MG63 (cell line): Measurements from ENCODE around the gene NUP54. TPM values are rescaled to one million over a fixed set of nuclear protein-coding genes. Genes with fewer than 3 reads are reported as not detected.
A peak's percentile ranks its signal among the peaks of the same experiment; 100 is the strongest.

Source experiments
- DNase-seq: peaks from one replicate; pipeline ENCODE4 v3.0.0-alpha.2; 2020
- H3K27me3 ChIP-seq: fragments of 250-450 bp; sonication (Bioruptor Pico); 2 replicates; pipeline ENCODE4 v1.5.1; 2020; ENCODE audit warnings: mild to moderate bottlenecking, moderate library complexity
- H3K36me3 ChIP-seq: fragments of 250-450 bp; sonication (Bioruptor Pico); 2 replicates; pipeline ENCODE4 v1.5.1; 2020; ENCODE audit warnings: mild to moderate bottlenecking, moderate library complexity
- H3K4me3 ChIP-seq: fragments of 250-450 bp; sonication (Bioruptor Pico); 2 replicates; pipeline ENCODE4 v1.5.1; 2020; ENCODE audit warnings: mild to moderate bottlenecking, moderate library complexity
- H3K9me3 ChIP-seq: fragments of 250-450 bp; sonication (Bioruptor Pico); 2 replicates; pipeline ENCODE4 v1.5.1; 2020; ENCODE audit warnings: mild to moderate bottlenecking, moderate library complexity
- total RNA-seq: library from RNA; depleted of rRNA; stranded (reverse); fragments of >200 nt; shearing (Covaris generic); gene quantifications from 2 replicates; pipeline ENCODE4 v1.2.3, GENCODE V29; 2014; ENCODE audit warnings: low replicate concordance; rRNA removed

NUP54 gene
- total RNA-seq, 1 experiment from 2014 or later: 42.1 TPM

DNA sequence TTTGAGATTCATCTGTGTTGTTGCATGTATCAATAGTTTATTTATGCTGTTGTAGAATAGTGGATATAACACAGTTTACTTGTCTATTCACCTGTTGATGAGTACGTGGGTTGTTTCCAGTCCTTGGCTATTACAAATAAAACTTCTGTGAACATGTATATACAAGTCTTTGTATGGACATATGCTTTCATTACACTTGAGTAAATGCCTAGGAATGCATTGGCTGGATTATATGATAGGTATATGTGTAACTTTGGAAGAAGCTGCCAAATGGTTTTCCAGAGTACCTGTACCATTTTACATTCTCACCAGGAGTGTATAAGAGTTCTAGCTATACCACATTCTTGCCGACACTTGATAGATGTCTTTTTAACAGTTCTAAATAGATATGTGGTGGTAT, 57.1 kb downstream of the NUP54 start:
- no peak overlapping the region for H3K4me3 ChIP-seq
- H3K27me3 ChIP-seq: no peaks in the 10 kb centered on the region
- DNase-seq: no peak
- no peaks in the 10 kb centered on the region for H3K9me3 ChIP-seq
- H3K36me3 ChIP-seq: no peaks in the 10 kb centered on the region

DNA sequence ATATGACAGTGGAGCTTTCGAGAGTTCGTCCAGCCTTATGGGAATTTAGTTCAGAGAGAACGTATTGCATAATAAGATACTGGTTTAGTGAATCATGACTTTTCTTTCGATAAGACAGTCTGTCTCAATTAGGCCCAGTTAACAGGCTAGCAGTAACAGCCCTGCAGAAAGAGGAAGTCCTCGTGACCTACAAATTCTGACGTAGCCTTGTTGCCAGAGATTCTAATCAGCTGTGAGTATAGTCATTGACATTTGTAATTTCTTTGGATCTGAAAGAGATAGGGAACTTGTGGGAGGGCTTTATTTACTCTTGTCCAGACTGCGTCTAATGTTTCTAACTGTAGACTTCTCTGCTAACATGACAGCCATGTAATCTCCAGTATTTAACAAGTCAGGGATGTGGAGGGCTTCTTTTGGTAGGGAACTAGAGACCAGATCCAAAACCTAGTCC, 57.9 kb downstream of the NUP54 start:
- Histone ChIP-seq H3K9me3 (no peaks in the 10 kb centered on the region), H3K36me3 (no peaks in the 10 kb centered on the region), H3K27me3 (no peaks in the 10 kb centered on the region), H3K4me3 (no peak overlapping the region)
- DNase-seq: no peak

DNA sequence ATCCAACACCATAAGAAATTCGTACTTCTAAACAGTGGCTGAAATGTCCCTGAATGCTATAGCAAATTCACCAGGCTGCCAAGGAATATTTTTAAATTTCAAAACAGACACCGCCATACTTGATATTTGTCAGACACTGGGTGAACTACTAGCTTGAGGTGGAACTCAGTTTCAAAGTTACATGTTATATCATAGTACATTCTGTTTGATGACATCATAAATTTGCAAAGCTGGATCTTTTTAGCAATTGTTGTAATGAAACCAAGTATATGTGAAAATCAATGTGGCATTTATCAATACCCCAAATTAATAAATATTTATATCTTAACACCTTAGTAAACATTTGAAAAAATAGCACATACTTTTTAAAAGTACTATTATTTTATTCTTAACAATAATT, 59.5 kb downstream of the NUP54 start:
- H3K27me3 ChIP-seq: no peaks in the 10 kb centered on the region
- no peak for DNase-seq
- H3K9me3 ChIP-seq: no peaks in the 10 kb centered on the region
- H3K4me3 ChIP-seq: no peak overlapping the region
- H3K36me3 ChIP-seq: no peaks in the 10 kb centered on the region

DNA sequence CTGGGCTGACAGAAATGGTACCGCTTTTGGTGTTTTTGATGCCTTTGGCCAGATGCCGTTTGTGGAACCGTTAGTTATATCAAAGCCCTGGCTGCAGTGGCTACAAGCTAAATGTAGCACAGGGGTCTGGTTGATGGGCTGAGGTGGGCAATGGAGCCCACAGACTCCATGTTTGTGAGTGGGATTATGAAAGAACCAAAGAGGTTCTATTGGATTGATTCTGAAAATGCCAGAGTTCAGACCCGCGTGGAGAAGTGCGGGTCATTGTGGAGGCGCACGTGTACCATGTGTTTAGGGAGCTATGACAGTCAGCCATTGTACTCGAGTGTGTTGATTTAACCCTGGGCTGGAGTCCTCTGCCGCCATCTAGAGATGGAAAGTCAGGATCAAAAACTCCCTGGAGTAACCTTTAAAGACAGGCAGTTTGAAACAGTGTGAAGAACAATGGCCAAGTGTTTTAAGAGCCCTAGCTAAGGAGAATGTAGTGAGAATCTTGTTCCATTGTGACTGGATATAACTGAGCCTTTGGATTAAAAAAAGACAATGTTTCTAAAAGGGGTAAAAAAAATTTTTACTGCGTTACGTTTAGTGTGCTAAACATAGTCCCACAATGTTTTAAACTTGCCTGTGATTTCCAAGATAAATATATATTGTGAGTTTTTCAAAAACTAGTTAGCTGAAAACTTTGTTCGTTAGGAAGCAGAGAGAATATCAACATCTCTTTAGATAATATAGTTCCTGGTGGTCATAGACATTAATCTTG, 61.0 kb downstream of the NUP54 start:
- Histone ChIP-seq H3K4me3 (no peak overlapping the region), H3K36me3 (no peaks in the 10 kb centered on the region), H3K9me3 (no peaks in the 10 kb centered on the region), H3K27me3 (no peaks in the 10 kb centered on the region)
- peak; percentile 40 for DNase-seq

DNA sequence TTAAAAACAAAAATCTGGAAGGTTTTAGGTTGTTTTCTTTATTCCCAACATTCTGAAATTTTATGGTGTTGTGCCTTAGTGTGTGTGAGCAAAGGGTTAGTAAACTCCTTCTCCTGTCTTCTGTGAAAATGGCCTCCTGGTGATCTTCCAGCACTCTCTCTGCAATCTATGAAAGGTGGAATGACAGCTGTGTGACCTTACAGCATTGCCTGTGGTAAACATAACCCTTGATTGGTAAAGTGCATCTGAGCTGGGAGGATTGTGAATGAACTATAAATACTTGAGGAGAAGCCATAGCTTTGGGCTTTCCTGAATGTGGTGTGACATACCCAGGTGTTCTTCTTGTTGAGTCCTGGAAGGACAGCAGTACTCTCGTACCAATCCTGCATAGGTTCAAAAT, 63.7 kb downstream of the NUP54 start:
- Histone ChIP-seq H3K4me3 (no peak overlapping the region), H3K27me3 (no peaks in the 10 kb centered on the region), H3K36me3 (no peaks in the 10 kb centered on the region), H3K9me3 (no peaks in the 10 kb centered on the region)
- DNase-seq: no peak

DNA sequence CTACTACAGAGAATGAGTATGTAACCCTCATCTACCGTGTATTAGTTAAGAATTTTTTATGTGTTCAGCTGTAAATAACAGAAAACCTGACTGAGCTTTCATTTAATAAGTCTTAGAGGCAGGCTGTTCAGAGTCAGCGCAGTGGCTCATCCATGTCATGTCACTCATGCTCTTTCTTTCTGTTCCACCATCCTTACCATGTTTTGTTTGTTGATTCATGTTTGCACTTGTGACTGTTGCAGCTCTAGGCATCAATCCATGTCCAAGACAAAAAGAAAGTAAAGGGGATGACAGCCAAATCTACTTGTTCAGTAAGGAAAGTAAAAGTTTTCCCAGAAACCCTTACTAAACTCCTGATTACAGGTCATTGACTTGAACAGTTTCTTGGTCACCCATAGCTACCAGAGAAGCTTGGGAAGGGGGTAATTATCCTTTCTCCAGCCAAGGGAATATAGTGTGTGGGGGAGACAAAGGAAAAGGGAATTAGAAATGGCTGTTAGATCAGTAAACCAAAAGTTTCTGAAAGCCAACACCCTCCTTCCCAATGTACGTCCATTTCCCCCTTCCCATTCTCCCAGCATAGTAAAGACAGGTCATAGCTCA, 64.7 kb downstream of the NUP54 start:
- Histone ChIP-seq H3K9me3 (no peaks in the 10 kb centered on the region), H3K4me3 (no peak overlapping the region), H3K36me3 (no peaks in the 10 kb centered on the region), H3K27me3 (no peaks in the 10 kb centered on the region)
- no peak for DNase-seq

DNA sequence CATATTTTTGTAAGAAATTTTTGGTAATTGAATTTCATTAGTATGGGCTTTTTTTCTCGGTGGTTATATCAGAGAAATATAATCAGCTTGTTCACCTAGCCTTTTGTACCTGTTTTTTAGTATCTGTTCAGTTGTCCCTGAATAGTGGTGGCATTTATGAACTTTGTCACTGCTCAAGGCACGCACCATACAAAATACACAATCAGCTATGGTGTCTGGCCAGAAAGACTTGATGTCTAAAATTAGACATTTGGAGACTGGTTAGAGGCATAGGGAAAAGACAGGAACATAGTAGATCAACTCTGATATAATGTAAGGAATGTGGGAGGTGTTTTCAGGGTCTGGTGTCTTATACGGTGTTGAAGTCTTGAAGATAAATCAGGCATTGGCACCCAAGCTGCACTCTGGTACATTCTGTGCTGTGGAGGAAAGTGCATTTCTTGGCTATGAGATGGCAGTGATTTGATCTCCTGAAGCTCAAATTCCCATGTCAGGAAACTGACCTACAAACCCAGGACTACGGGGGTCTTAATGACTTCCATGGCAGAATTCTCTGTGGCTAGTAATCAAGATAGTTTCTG, 70.1 kb downstream of the NUP54 start:
- Histone ChIP-seq H3K36me3 (no peaks in the 10 kb centered on the region), H3K27me3 (no peaks in the 10 kb centered on the region), H3K9me3 (no peaks in the 10 kb centered on the region), H3K4me3 (no peak overlapping the region)
- no peak for DNase-seq

DNA sequence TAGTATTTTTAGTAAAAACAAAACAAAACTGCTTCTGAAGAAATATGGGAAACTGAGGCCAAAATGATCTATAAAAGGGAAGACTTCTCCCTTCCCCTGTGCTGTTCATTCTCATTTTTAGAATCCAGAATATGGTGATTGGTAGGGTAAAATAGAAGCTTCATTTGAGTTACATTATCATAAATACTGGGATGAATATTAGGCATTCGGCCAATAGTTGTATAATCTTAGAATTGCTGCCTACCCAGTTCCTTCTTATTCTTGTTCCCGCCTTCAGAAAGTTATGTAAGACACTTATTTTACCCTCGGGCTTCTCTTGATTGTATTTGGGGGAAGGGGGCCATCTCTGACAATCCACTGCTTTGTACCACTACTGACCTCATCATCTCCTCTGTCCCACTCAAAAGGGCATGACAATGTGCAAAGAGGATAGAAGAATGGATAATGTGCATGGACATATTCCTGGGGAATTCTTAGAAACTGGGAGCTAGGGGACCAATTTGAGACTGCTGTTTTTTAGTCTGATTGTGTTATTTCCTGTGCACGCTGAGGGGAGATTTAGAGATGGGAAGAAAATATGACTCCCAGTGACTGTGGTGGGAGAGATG, 73.1 kb downstream of the NUP54 start:
- DNase-seq: no peak
- Histone ChIP-seq H3K9me3 (no peaks in the 10 kb centered on the region), H3K36me3 (no peaks in the 10 kb centered on the region), H3K4me3 (no peak overlapping the region), H3K27me3 (no peaks in the 10 kb centered on the region)

DNA sequence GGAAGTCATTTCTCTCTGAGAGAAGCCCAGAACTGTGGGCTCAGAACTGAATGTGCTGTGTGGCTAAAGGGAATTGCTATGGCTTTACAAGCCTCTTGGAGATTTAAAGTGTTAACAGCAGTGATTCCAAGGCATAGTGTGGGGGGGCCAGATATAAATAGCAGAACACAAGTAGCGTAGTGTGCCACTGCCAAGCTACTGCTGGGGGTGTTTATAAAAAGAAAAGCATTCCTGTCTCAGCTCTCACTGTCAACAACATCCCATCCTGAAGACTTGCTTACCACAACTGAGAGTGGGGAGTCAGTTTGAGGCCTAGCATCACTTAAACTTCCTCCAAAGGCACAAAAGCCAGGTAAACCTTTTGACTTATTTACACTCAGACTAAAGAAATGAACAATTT, 73.7 kb downstream of the NUP54 start, which contains the start of gene ART3:
Gene ART3, plus strand, starts transcription at position 242 of the 400 bp plus-strand sequence. CDS start 1,181 bp downstream, outside the sequence.
- H3K27me3 ChIP-seq: no peaks in the 10 kb centered on the region
- DNase-seq: no peak
- no peaks in the 10 kb centered on the region for H3K36me3 ChIP-seq
- H3K9me3 ChIP-seq: no peaks in the 10 kb centered on the region
- H3K4me3 ChIP-seq: no peak within 1 kb of the TSS

DNA sequence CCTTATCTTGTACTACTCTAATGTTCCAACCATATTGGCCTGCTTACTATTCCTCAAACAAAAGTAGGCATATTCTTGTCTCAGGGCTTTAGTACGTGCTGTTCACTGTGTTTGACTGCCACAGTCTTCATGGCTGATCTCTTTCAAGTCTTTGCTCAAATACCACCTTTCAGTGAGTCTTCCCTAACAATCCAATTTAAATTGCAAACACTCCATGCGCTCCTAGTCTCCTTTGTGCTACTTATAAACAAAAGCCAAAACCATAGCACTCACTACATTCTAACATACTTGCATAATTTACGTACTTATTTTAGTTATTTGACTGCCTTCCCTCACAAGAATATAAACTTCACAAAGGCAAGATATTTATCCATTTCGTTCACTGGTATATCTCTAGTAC, 75.4 kb downstream of the NUP54 start:
- H3K27me3 ChIP-seq: no peaks in the 10 kb centered on the region
- no peak overlapping the region for H3K4me3 ChIP-seq
- DNase-seq: no peak
- H3K36me3 ChIP-seq: no peaks in the 10 kb centered on the region
- H3K9me3 ChIP-seq: no peaks in the 10 kb centered on the region

DNA sequence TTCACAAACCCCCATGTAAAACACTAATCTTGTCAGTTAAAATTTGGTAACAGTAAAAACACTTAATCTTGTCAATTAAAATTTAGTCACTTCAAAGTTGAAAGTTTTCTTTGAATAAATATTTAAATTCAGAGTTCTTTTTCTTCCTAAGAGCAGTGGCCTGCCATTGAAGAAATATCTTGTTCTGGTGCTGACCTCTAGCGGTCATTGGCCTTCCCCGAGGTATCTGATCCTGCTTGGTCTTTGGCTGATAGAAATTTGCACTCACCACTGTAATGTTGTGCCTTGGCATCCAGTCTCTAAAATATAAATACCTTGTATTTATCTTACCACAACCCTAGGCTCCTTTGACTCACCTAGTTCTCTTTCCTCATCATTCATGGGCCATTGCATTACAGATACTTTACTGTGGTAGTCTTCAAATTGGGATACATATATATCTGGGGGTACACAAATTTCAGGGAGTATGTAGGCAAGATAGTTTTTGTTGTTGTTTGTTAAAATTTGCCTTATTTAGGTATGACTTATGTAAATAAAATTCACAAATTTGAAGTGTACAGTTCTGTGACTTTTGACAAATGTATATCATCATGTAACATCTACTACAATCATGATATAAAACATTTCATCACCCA, 80.4 kb downstream of the NUP54 start:
- no peaks in the 10 kb centered on the region for H3K36me3 ChIP-seq
- H3K27me3 ChIP-seq: no peaks in the 10 kb centered on the region
- H3K4me3 ChIP-seq: no peak overlapping the region
- H3K9me3 ChIP-seq: no peaks in the 10 kb centered on the region
- peak; percentile 21 for DNase-seq

DNA sequence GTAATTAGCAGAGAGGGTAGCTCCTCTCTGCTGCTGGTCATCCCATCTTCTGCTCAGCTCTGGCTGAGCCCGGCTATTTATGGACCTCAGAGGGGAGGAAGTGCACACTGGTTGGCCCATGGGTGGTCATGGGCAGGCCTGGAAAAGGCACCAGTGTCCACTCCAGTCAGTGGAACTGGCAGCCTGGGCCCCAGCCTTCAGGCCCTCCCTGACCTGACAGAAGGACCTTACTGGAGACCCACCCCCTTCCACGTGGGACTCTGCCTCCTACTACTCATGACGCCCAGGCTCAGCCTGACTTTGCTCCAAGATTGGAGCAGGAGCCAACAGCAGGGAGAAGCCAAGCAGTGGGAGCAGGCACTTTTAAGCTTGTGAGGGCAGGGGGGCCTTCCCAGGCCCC, 81.7 kb downstream of the NUP54 start:
- no peak for DNase-seq
- Histone ChIP-seq H3K9me3 (no peaks in the 10 kb centered on the region), H3K27me3 (no peaks in the 10 kb centered on the region), H3K4me3 (no peak overlapping the region), H3K36me3 (no peaks in the 10 kb centered on the region)

Other genes with a start within 250 kb of the NUP54 start
- not detected in 2 replicates for gene PPEF2, start 245.9 kb downstream of the NUP54 start, total RNA-seq
- gene NAAA, start 207.4 kb downstream of the NUP54 start, total RNA-seq: 1.4 and 1.6 TPM in 2 replicates
- gene SDAD1, start 157.5 kb downstream of the NUP54 start, total RNA-seq: 17.2 and 22.7 TPM in 2 replicates
- not detected in 2 replicates for gene CXCL9, start 140.9 kb downstream of the NUP54 start, total RNA-seq
- gene CXCL10, start 124.9 kb downstream of the NUP54 start, total RNA-seq: 0.40 and 4.1 TPM in 2 replicates
- 0.66 and 1.3 TPM in 2 replicates for gene CXCL11, start 112.3 kb downstream of the NUP54 start, total RNA-seq
- not detected in 2 replicates for gene ART3, start 73.7 kb downstream of the NUP54 start, total RNA-seq
- gene SCARB2, start 65.4 kb upstream of the NUP54 start, total RNA-seq: 37.9 and 44.7 TPM in 2 replicates
- 0.16 TPM in 1 of 2 replicates, not detected in the other for gene FAM47E, start 103.3 kb upstream of the NUP54 start, total RNA-seq
- 0.13 TPM in 1 of 2 replicates, not detected in the other for gene STBD1, start 158.3 kb upstream of the NUP54 start, total RNA-seq